Measurements from ENCODE around the gene WIZ. TPM values are rescaled to one million over a fixed set of nuclear protein-coding genes. Genes with fewer than 3 reads are reported as not detected.

WIZ gene
- total RNA-seq, 1 donor from 2014 or later, result 21.6 TPM

GRCh38 chr19:15467734-15468214, 18.0 kb upstream of the WIZ start:
- no peak for DNase-seq (ENCODE audit: low read depth)

GRCh38 chr19:15466851-15467733, 17.3 kb upstream of the WIZ start:
- no peak for DNase-seq (ENCODE audit: low read depth)

GRCh38 chr19:15464394-15465385, 14.9 kb upstream of the WIZ start, which contains the start of gene RASAL3:
RASAL3 (minus strand) TSS chr19:15464544; CDS start chr19:15464358, 186 bp downstream.
- DNase-seq (ENCODE audit: low read depth), result no peak

- no peak for DNase-seq (ENCODE audit: low read depth)
Measured at GRCh38 chr19:15463861-15464371, 14.2 kb upstream of the WIZ start.

- DNase-seq (ENCODE audit: low read depth), result no peak
Measured at GRCh38 chr19:15461694-15462093, 11.9 kb upstream of the WIZ start.

DNA sequence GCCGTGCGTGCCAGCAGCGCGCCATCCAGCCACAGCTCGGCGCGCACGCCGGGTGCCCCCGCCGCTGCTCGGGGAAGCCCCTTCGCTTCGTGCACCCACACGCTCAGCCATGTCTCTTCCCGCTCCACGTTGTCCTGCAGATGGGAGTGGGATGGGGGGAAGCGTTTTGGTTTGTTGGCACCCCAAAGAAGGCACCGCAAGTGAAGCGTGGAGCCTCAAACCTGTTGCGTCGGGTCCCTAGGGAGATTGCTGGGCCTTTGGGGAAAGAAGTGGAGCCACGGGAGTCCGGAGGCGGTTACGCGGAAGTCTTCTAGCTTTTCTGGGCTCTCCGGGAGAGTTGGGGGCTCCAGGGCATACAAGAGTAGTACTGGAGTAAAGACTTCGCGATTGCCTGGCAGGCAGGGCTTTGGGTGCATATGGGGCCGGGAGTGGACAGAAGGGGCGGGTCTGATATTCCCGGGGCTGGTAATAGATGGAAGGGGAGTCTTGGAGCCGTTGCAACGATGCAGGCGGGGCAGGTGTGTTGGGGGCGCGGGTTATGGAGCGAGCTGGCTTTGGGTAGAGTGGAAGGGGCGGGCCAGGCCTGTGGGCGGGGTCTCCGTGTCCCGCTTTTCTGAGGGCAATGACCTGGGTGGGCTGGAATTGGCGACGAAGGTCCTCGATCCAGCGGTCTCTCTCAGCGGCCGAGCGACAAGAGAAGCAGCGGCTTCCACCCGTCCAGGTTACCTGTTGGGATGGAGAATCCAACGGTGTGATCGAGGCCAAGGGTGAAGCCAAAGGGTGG, 8.1 kb upstream of the WIZ start:
- DNase-seq (ENCODE audit: low read depth), result no peak

DNA sequence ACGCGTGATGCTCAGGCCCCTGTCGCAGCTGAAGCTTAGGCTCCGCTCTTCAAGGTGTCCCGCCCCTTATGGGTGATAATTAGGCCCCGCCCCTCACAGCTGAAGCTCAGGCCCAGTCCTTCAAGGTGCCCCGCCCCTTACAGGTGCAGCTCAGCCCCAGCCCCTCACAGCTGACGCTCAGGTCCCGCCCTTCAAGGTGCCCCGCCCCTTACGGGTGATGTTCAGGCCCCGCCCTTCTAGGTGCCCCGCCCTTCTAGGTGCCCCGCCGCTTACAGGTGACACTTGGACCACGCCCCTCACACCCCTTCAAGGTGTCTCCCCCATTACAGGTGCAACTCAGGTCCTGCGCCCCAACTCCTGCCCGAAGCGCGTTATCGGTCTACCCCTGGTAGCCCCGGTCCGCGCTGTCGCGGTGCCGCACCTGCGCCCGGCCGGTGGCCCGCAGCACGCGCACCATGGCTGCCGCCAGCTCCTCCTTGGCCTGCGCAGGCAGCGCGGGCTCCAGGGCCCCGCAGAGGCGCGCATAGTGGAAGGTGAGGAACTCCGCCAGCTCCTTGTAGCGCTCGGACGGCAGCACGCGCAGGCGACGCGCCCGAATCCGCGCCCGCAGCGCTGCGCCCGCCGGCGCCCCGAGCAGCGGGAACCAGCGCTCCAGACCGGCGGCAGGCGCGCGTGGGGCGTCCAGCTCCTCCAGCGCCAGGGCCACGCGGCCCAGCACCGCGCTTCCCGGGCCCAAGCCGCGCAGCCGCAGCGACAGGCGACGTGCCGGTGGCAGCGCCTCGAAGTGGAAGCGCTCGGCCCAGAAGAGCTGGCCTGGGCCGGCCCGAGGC, 7.3 kb upstream of the WIZ start:
- no peak for DNase-seq (ENCODE audit: low read depth)

- no peak for DNase-seq (ENCODE audit: low read depth)
Measured at GRCh38 chr19:15456441-15456840, 6.7 kb upstream of the WIZ start.

GRCh38 chr19:15455996-15456395, 6.2 kb upstream of the WIZ start:
- no peak for DNase-seq (ENCODE audit: low read depth)

GRCh38 chr19:15453906-15454860, 4.4 kb upstream of the WIZ start:
- no peak for DNase-seq (ENCODE audit: low read depth)

DNA sequence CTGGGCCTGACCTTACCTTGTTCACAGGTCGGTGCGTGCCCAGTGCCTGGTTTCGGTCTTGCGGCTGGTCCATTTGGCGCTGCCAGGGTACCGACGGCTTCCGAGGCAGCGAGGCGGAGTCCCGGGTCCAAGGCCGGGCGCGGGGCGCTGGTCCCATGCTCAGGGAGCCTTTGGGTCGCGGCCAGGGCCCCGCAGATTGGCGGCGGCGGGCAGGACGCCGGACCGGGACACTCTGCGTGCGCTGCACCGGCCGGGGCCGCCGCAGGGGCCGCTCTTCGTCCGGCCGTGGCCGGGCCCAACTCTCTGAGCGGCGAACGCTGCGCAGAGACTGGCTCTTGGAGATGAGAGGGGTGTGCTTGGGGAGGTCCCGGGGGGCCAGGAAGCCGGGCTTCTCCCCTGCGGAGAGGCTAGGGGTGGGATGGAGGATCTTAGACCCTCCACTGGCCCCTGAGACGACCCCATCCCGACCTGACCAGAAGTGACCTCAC, 3.4 kb upstream of the WIZ start:
- DNase-seq (ENCODE audit: low read depth), result no peak

- peak; percentile 97 for DNase-seq (ENCODE audit: low read depth)
Measured at GRCh38 chr19:15452111-15453047, 2.6 kb upstream of the WIZ start.

GRCh38 chr19:15450528-15450890, 753 bp upstream of the WIZ start:
- no peak for DNase-seq (ENCODE audit: low read depth)

DNA sequence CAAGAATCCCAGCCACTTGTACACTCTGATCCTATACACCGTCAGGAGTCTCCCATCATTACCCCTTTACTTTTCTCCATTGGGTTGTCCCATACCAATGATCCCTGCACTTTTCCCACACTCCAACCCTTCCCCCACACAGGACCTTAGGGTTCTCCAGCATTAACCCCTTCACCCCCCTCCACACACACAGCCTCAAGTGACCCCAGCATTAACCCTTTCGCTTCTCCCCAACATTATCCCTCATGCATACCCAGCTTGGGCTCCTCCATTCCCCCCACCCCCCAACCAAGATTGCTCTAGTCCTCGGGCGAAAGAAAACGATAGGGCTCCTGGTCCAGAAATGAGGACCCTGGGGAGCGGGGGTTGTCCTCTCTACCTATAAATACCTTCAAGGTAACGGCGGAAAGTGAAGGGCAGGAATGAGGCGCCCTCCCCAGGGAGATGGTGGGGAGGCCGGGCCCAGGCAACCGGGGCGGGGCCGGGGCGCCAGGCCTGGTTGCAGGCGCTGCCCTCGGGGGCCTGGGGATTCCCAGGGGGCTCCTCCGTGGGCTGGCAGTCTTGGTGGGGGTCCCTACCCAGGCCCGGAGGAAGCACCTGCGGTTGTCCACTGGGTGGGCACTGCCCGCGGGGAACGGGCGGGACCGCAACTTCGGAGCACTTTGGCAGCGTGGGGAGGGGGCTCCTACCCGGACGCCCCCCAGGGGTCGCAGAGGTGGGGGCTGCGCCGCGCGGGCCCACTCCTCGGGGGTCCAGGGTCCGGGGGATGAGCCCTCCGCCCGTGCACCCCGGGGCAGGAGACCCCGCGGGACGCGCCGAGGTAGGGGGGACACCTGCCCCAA, 757 bp downstream of the WIZ start:
- no peak for DNase-seq (ENCODE audit: low read depth)

DNA sequence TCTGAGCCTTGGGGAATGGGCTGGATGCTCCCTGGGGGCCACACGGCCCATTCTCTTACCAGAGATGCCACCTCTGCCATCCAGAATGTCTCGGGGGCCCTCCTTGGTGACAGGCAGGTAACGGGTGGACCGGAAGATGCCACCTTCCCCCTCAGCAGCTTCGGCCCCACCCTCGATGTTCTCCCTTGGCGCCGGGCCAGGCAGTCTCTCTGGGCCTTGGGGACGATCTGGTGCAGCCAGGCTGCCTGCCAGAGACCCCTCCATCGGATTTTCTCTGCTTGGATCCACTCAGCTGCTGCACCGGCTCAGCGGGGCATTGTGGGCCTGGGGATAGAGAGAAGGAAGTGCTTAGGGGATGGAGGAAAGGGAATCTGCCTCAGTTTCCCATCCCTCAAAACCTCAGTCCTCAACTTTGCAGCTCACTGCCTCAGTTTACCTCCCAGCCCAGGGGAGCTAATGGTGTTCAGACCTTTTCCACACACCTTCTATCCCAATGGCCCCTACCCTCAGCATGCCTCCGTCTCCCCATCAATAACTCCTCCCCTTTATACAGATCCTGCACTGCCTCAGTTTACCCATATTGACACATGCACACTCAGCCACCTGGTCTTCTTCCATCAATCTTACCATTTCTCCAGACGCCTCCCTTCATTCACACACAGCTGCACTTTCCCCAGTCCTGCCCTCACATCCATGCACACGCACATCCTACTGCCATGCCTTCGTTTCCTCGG, 1.5 kb downstream of the WIZ start:
- no peak for DNase-seq (ENCODE audit: low read depth)

DNA sequence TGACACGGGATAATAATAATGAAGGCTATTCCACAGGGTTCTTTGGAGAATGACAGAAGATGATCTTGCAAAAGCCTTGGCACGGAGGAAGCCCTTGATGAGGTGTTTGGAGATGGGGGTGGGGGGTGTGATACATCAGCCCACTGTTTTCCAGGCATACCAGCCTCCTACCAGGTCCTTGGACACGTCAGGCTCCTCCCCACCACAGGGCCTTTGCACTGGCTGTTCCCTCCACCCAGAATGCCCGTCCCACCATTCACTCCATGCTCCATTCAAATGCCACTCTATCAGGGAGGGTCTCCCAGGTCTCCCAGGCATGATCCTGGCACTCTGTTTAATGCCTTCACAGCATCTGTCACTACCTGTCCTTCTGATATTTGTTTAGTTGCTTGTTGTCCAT, 2.7 kb downstream of the WIZ start:
- no peak for DNase-seq (ENCODE audit: low read depth)

All from myocyte (in vitro differentiated cells).